Posterior cingulate gyrus (tissue), 11 donors: ENCODE results near the gene LRRC17.

Experiments used
- DNase-seq, 10 donors: peaks; one replicate each; pipeline versions ENCODE4 v3.0.0 to v3.0.0-alpha.2; 2020 to 2021; ENCODE audit warnings: mixed read lengths in 3 of 10
- intact Hi-C: fragments of 100-400 bp; cut with DNase I; formaldehyde crosslinking; loops from one replicate; pipeline ENCODE4 v1.15.1; 2023

The LRRC17 gene

GRCh38 chr7:102981451-102981850 is 68.7 kb downstream of the LRRC17 start:
- intact Hi-C loops: no loop called here
- DNase-seq: no peak

- DNase-seq: no peak
- intact Hi-C loops: no loop called here
These were observed 69.4 kb downstream of the LRRC17 start for GRCh38 chr7:102982235-102982634.

GRCh38 chr7:102983602-102984001 is 70.8 kb downstream of the LRRC17 start:
- intact Hi-C loops: no loop called here
- DNase-seq: no peak

DNA sequence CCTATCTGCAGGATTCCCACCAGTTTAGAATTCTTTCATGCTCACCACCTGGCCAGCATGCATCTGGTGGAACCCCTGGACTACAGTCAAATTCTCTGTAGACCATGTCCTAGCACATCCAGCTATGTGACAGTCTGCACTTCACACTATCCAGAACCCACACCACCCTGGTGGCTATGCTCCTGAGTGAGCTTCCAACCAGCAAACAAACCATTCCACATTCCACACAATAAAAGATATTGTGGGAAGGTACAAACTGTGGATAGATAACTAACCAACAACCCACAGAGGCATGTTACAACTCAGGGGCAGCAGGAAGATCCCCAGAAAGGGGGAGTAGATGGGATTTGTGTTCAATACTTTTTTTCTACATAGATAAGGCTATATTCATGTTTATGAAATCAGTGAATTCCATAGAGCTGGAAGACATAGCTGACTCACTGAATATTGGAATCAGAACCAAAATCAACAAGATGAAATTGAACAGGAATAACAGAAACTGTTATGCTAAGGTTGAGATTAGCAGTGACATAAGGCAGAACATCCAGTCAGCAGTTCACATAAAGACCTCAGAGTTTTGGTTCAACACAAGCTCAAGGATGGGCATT is 72.5 kb downstream of the LRRC17 start:
- intact Hi-C loops: no loop called here
- no peak for DNase-seq

DNA sequence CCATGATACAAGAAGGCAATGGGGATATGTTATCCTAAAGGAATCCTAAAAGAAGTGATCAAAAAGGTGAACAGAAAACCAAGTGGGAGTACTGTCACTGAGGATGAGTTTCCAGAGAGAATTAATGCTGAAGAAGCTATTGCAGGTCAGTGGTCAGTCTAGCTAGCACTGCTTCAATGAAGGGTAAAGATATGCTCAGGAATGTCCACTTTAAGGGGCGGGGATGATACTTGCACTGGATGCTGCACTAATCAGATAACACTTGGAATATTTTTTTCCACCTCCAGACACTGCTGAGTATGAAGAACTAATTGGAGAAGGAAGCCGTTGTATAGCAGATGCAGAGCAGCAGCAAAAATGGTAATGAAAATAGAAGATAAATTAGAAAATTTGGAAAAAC is 75.3 kb downstream of the LRRC17 start:
- DNase-seq: no peak
- intact Hi-C loops: no loop called here

DNA sequence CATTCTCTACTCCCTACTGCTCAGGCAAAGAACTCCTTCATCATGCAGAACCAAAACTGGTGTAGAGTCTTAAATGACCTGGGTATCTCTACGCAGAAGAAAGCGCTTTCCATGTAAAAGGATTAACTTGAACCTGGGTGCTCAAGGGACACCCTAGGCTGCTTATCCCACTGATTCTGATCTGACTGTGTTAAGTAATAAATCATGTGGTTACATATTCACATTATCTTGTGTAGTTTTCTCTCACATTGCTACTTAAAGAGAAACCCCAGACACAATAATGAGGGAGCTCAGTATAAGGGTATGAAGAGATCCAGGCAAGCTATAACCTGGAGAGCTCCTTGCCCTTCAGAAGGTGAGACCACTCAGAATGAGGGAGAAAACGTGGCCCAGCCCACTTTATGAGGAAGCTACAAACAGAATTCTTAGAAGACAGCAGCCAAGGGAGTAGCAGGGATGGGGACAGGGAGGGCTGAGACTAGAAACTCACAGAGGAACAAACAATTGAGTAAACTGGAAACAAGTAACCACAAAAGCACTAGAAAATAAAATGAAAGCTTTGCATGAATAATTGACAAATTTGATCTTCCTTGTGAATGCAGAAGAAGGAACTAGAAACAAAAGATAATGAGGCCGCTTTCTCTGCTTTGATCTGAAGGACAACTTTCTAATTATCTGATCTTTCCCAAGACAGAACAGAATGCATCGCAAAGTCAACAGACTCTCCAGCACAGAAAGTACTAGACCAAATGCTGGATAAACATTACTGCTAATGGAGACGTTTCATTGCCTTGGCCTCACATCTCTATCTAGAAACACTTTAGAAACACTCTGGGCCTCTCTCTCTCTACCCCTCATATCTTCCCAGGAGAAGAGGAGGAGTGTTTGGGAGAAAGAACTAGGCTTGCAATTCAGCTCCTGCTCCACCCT is 76.1 kb downstream of the LRRC17 start:
- intact Hi-C loops: no loop called here

GRCh38 chr7:102990642-102991041 is 77.8 kb downstream of the LRRC17 start:
- intact Hi-C loops: no loop called here
- DNase-seq: no peak

More for the DNA sequence above, 76.1 kb downstream of the LRRC17 start:
- DNase-seq: no peak

DNA sequence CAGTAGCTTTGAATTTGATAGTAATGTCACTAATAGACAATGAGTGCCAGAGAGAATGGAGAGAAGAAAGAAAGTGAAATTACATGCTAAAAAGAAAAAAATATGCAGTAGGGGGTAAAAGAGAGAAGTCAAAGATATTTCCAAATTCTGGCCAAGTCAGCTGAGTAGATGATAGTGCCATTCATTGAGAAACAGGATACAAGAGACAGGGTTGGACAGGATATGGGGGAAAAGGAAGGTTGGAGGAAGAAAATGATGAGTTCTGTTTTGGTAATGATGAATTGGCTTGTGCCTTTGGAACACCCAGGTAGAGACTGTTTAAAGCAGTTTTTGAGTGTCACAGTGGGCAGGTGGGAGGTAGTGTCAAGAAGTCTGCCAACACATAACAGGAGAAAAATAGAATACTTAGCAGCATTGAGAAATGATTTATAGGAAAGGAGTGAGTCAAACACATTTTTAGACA is 78.3 kb downstream of the LRRC17 start:
- no peak for DNase-seq
- intact Hi-C loops: no loop called here

- intact Hi-C loops: no loop called here
- DNase-seq: no peak
These were observed 78.9 kb downstream of the LRRC17 start for GRCh38 chr7:102991540-102992214.

GRCh38 chr7:102992509-102992937 is 79.7 kb downstream of the LRRC17 start:
- no peak for DNase-seq
- intact Hi-C loops: no loop called here

- DNase-seq: no peak
- intact Hi-C loops: no loop called here
These were observed 80.3 kb downstream of the LRRC17 start for GRCh38 chr7:102992938-102993717.

GRCh38 chr7:102993718-102994029 is 80.9 kb downstream of the LRRC17 start:
- intact Hi-C loops: no loop called here
- DNase-seq: no peak

- intact Hi-C loops: no loop called here
- no peak for DNase-seq
These were observed 81.8 kb downstream of the LRRC17 start for GRCh38 chr7:102994567-102994966.
